Measurements from ENCODE around the gene ETDC. TPM values are rescaled to one million over a fixed set of nuclear protein-coding genes. Genes with fewer than 3 reads are reported as not detected.
"Not testable (repeated sequence)": the region's sequence is repeated elsewhere in the genome, so short reads cannot be mapped to it uniquely, and the experiment has no call there.

ETDC gene
- not detected for total RNA-seq

- Mint-ChIP-seq H3K9me3 (no peaks in the 10 kb centered on the region), H3K27ac (no peak within 1 kb of the TSS), H3K4me3 (no peak within 1 kb of the TSS), H3K4me1 (no peaks in the 10 kb centered on the region), H3K36me3 (ENCODE audit: low read depth) (no peaks in the 10 kb centered on the region), H3K27me3 (no peaks in the 10 kb centered on the region)
- no peak for ATAC-seq (replicated peaks)
These were observed at the start of gene ETDC for GRCh38 chrX:135309430-135309923. ETDC (plus strand) TSS chrX:135309480; CDS start chrX:135309480, 0 bp downstream.

GRCh38 chrX:135260976-135261375 is 48.3 kb upstream of the ETDC start:
- H3K9me3 Mint-ChIP-seq; H3K36me3 Mint-ChIP-seq (ENCODE audit: low read depth); H3K27me3 Mint-ChIP-seq; H3K4me3 Mint-ChIP-seq; ATAC-seq (replicated peaks); H3K4me1 Mint-ChIP-seq; H3K27ac Mint-ChIP-seq: not testable (repeated sequence)

- ATAC-seq (replicated peaks); H3K27me3 Mint-ChIP-seq; H3K27ac Mint-ChIP-seq: not testable (repeated sequence)
These were observed 45.9 kb upstream of the ETDC start for GRCh38 chrX:135263376-135263775.

GRCh38 chrX:135264206-135264605 is 45.1 kb upstream of the ETDC start:
- H3K4me3 Mint-ChIP-seq: no peak overlapping the region
- H3K27me3 Mint-ChIP-seq: peaks cover 7% of the 10 kb centered on the region

More at GRCh38 chrX:135263376-135263775, 45.9 kb upstream of the ETDC start:
- H3K36me3 Mint-ChIP-seq (ENCODE audit: low read depth); H3K9me3 Mint-ChIP-seq; H3K4me3 Mint-ChIP-seq; H3K4me1 Mint-ChIP-seq: not testable (repeated sequence)

GRCh38 chrX:135273162-135273561 is 36.1 kb upstream of the ETDC start:
- Mint-ChIP-seq H3K27ac (no peak overlapping the region), H3K9me3 (no peaks in the 10 kb centered on the region), H3K4me3 (no peak overlapping the region), H3K27me3 (no peaks in the 10 kb centered on the region), H3K36me3 (ENCODE audit: low read depth) (no peaks in the 10 kb centered on the region), H3K4me1 (no peaks in the 10 kb centered on the region)
- ATAC-seq (replicated peaks): no peak

More at GRCh38 chrX:135264206-135264605, 45.1 kb upstream of the ETDC start:
- Mint-ChIP-seq H3K36me3 (ENCODE audit: low read depth) (no peaks in the 10 kb centered on the region), H3K9me3 (peaks cover 5% of the 10 kb centered on the region), H3K4me1 (no peaks in the 10 kb centered on the region), H3K27ac (no peak overlapping the region)
- no peak for ATAC-seq (replicated peaks)

GRCh38 chrX:135275973-135276372 is 33.3 kb upstream of the ETDC start:
- no peak for ATAC-seq (replicated peaks)
- Mint-ChIP-seq H3K9me3 (peaks cover 12% of the 10 kb centered on the region), H3K36me3 (ENCODE audit: low read depth) (no peaks in the 10 kb centered on the region), H3K4me3 (no peak overlapping the region), H3K4me1 (no peaks in the 10 kb centered on the region), H3K27ac (no peak overlapping the region), H3K27me3 (no peaks in the 10 kb centered on the region)

- no peak for ATAC-seq (replicated peaks)
- Mint-ChIP-seq H3K27me3 (no peaks in the 10 kb centered on the region), H3K9me3 (peaks cover 5% of the 10 kb centered on the region), H3K36me3 (ENCODE audit: low read depth) (peaks cover 37% of the 10 kb centered on the region), H3K4me3 (no peak overlapping the region), H3K27ac (no peak overlapping the region), H3K4me1 (no peaks in the 10 kb centered on the region)
These were observed 21.9 kb upstream of the ETDC start for GRCh38 chrX:135287266-135287823.

GRCh38 chrX:135295238-135295943 is 13.9 kb upstream of the ETDC start:
- Mint-ChIP-seq H3K27ac (peak overlapping the region; percentile 90), H3K36me3 (ENCODE audit: low read depth) (peaks cover 28% of the 10 kb centered on the region), H3K4me3 (peak overlapping the region; percentile 88), H3K9me3 (no peaks in the 10 kb centered on the region), H3K4me1 (no peaks in the 10 kb centered on the region), H3K27me3 (no peaks in the 10 kb centered on the region)
- ATAC-seq (replicated peaks): peak; percentile 98

GRCh38 chrX:135295944-135296305 is 13.4 kb upstream of the ETDC start:
- peak; percentile 60 for ATAC-seq (replicated peaks)
- peak overlapping the region; percentile 90 for H3K27ac Mint-ChIP-seq
- no peaks in the 10 kb centered on the region for H3K9me3 Mint-ChIP-seq
- H3K4me1 Mint-ChIP-seq: no peaks in the 10 kb centered on the region
- no peaks in the 10 kb centered on the region for H3K27me3 Mint-ChIP-seq
- H3K36me3 Mint-ChIP-seq (ENCODE audit: low read depth): peaks cover 23% of the 10 kb centered on the region
- H3K4me3 Mint-ChIP-seq: peak overlapping the region; percentile 88

GRCh38 chrX:135302269-135302873 is 6.9 kb upstream of the ETDC start:
- ATAC-seq (replicated peaks): no peak
- no peaks in the 10 kb centered on the region for H3K27me3 Mint-ChIP-seq
- no peaks in the 10 kb centered on the region for H3K36me3 Mint-ChIP-seq (ENCODE audit: low read depth)
- no peak overlapping the region for H3K4me3 Mint-ChIP-seq
- no peaks in the 10 kb centered on the region for H3K9me3 Mint-ChIP-seq
- no peaks in the 10 kb centered on the region for H3K4me1 Mint-ChIP-seq
- H3K27ac Mint-ChIP-seq: no peak overlapping the region

- Mint-ChIP-seq H3K4me3 (no peak overlapping the region), H3K4me1 (no peaks in the 10 kb centered on the region), H3K27ac (no peak overlapping the region), H3K9me3 (no peaks in the 10 kb centered on the region), H3K36me3 (ENCODE audit: low read depth) (no peaks in the 10 kb centered on the region), H3K27me3 (no peaks in the 10 kb centered on the region)
- ATAC-seq (replicated peaks): no peak
These were observed 4.5 kb upstream of the ETDC start for GRCh38 chrX:135304741-135305140.

- Mint-ChIP-seq H3K27ac (no peak overlapping the region), H3K4me3 (no peak overlapping the region), H3K36me3 (ENCODE audit: low read depth) (no peaks in the 10 kb centered on the region), H3K9me3 (no peaks in the 10 kb centered on the region), H3K4me1 (no peaks in the 10 kb centered on the region), H3K27me3 (no peaks in the 10 kb centered on the region)
- no peak for ATAC-seq (replicated peaks)
These were observed 2.1 kb upstream of the ETDC start for GRCh38 chrX:135307171-135307570.

- no peak overlapping the region for H3K27ac Mint-ChIP-seq
- no peaks in the 10 kb centered on the region for H3K9me3 Mint-ChIP-seq
- H3K4me3 Mint-ChIP-seq: no peak overlapping the region
- no peaks in the 10 kb centered on the region for H3K27me3 Mint-ChIP-seq
- H3K36me3 Mint-ChIP-seq (ENCODE audit: low read depth): no peaks in the 10 kb centered on the region
- no peaks in the 10 kb centered on the region for H3K4me1 Mint-ChIP-seq
- no peak for ATAC-seq (replicated peaks)
These were observed 880 bp upstream of the ETDC start for GRCh38 chrX:135308345-135308855.

GRCh38 chrX:135315864-135316263 is 6.6 kb downstream of the ETDC start:
- Mint-ChIP-seq H3K4me3 (no peak overlapping the region), H3K27ac (no peak overlapping the region), H3K36me3 (ENCODE audit: low read depth) (peaks cover 14% of the 10 kb centered on the region), H3K9me3 (peaks cover 6% of the 10 kb centered on the region), H3K27me3 (no peaks in the 10 kb centered on the region), H3K4me1 (no peaks in the 10 kb centered on the region)
- ATAC-seq (replicated peaks): no peak

GRCh38 chrX:135324463-135324862 is 15.2 kb downstream of the ETDC start:
- H3K9me3 Mint-ChIP-seq: peaks cover 4% of the 10 kb centered on the region
- ATAC-seq (replicated peaks): no peak

More at GRCh38 chrX:135324463-135324862, 15.2 kb downstream of the ETDC start:
- no peaks in the 10 kb centered on the region for H3K4me1 Mint-ChIP-seq
- H3K27me3 Mint-ChIP-seq: no peaks in the 10 kb centered on the region
- H3K36me3 Mint-ChIP-seq (ENCODE audit: low read depth): peaks cover 50% of the 10 kb centered on the region
- no peak overlapping the region for H3K4me3 Mint-ChIP-seq
- H3K27ac Mint-ChIP-seq: no peak overlapping the region
